DOHH2 (cell line): ENCODE results near the gene LCE1C.

ENCODE experiments used
- CTCF ChIP-seq: fragments of 200-600 bp; sonication (generic); IDR thresholded peaks from one replicate; pipeline ENCODE4 v1.5.1; 2014; ENCODE audit warnings: antibody characterized with exemption, mild to moderate bottlenecking, low read depth, low read length; ENCODE audit not compliant: poor library complexity, severe bottlenecking
- EZH2phosphoT487 ChIP-seq: fragments of 200-600 bp; sonication (generic); IDR thresholded peaks from 2 replicates; pipeline ENCODE4 v1.6.1; 2017; ENCODE audit warnings: borderline replicate concordance, mild to moderate bottlenecking, antibody characterized with exemption, low read length, moderate library complexity, mixed read lengths

- TF ChIP-seq CTCF (no peak), EZH2phosphoT487 (no peak)
Measured at GRCh38 chr1:152855661-152856060, 49.2 kb upstream of the LCE1C start.
